Central memory CD4-positive, alpha-beta T cell (primary cell): ENCODE data around the gene IRF2BPL.

Experiments used
- DNase-seq: peaks from one replicate; pipeline ENCODE4 v3.0.0; 2022

The IRF2BPL gene

DNA sequence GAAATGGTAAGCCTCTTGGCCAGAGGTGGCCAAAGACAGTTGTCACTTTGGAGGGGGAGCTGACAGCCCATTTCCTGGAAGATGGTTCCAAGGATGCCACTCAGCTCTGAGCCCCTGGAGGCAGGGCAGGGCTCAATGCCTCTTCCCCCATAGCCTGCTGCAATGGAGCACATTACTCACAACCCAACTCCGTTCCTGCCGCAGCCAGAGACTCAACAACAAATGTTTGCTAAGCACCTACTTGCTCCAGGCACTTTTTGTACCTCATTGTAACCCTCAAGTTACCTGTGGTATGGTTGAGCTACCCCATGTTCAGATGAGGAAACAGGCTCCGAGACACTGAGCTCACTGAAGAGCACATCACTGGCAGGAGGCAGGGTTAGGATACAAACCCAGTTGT lies 19.5 kb downstream of the IRF2BPL start:
- no peak for DNase-seq

DNA sequence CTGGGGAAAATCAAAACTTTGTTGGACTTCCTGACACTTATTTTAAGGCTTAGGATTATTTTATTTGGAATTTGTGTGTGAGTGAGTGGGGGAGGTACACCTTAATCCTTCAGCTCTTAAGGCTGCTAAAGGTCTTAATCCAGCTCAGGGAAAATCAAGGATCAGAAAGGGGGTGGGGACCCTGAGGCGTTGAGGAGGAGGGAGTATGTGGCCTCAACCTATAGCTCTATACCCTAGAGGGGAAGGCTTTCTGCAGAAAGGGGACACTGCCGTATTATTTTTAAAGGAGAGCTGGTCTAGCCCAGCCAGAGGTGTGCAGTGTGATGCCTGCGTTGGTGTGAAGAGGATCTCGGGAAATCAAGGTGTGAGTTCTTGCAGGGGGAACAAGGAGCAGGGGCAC lies 20.0 kb downstream of the IRF2BPL start:
- DNase-seq, result no peak

- no peak for DNase-seq
These were observed 20.5 kb downstream of the IRF2BPL start for GRCh38 chr14:77007975-77008421.

DNA sequence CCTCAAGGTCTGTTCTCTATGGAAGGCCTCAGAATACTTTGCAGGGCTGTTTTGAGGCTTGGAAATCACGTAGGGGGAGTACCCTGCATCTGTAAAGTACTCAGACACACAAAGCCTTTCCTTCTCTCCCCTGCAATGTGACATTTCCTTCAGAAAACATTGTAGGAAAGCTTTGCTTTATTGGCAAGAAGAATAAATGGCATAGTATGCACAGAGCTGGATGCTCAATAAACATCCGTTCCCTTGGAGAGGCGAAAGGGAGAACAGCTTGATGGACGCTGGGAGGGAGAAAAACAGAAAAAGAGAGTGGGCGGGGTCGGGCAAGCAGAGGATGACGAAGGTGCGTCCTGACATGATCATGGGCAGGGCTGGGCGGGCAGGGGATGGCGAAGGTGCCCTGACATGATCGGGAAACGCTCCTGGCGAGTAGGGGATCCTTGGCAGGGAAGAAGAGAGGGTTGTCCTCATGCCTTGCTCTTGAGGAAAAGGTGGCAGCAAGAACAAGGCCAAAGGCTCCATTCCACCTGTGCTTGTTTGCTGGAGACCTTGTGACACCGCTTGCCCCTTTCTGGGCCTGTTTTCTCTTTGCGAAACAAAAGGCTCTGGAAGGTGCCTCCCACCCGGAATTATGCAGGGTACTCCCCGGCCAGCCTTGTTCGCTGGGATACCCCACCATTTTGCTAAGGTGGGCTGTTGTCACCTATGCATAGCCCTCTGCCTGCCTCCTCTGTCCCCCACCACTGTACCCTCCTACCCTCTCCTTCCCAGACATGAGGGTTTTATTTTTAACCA lies 21.1 kb downstream of the IRF2BPL start:
- no peak for DNase-seq

DNA sequence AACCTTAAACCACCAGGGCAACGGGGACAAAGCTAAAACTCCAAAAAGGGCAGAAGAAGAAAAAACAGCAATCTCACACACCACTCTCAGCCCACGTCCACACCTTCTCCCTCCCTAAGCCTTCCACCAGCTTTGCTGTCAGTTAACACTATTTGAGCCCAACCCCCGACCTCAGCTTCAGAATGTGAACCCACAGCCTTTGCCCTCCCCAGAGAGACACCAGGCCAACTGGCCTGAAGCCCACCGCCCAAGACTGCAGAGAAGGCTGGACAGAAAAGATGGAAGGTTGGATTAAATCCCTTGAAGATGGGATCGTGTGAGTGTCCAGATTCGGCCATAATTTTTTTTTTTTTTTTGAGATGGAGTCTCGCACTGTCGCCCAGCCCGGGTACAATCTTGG lies 22.4 kb downstream of the IRF2BPL start:
- DNase-seq, result no peak

DNA sequence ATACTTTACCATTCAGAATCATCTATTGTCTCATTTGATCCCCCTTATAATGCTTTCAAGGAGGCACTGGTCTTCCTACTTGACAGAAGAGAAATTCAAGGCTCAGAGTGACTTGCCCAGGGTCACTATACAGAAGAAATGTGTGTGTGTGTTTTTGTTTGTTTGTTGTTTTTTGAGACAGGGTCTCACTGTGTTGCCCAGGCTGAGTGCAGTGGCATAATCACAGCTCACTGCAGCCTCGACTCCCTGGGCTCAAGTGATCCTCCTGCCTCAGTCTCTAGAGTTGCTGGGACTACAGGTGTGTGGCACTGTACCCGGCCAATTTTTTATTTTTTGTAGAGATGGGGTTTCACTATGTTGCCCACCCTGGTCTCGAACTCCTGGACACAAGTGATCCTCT lies 22.9 kb downstream of the IRF2BPL start:
- no peak for DNase-seq

DNA sequence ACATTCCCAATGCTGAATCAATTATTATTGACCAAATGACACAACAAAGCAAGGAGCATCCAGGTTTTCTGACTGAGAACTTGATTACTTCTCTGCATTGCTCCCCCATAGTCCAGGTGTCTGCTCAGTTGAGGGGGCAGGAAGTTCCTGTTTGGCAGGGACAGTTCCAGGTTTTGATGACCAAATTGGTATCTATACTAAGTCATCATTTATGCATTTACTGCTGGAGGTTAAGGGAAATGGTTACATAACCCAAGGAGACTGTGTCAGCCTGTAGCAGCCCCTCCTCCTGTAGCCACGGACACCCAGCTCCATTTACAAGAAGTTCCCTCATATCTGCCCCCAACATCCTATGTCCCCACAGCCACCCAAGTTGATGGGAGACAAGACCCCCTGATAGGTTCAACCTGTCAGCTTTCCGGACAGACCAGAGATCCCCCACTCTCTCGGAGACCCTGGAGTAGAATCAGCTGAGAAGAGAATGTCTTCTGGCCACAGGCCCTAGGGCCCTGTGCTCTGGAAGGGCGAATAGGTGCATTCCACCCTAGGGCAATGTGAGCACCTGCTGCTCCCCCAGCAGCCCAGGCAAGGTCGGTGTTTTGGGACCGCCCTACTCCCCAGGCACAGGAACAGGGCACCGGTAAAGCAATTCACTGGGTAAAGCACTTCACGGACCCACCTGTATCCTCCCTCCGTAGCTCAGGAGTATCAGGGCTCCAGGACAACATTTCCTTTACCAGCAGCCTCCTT lies 23.6 kb downstream of the IRF2BPL start:
- DNase-seq, result no peak

DNA sequence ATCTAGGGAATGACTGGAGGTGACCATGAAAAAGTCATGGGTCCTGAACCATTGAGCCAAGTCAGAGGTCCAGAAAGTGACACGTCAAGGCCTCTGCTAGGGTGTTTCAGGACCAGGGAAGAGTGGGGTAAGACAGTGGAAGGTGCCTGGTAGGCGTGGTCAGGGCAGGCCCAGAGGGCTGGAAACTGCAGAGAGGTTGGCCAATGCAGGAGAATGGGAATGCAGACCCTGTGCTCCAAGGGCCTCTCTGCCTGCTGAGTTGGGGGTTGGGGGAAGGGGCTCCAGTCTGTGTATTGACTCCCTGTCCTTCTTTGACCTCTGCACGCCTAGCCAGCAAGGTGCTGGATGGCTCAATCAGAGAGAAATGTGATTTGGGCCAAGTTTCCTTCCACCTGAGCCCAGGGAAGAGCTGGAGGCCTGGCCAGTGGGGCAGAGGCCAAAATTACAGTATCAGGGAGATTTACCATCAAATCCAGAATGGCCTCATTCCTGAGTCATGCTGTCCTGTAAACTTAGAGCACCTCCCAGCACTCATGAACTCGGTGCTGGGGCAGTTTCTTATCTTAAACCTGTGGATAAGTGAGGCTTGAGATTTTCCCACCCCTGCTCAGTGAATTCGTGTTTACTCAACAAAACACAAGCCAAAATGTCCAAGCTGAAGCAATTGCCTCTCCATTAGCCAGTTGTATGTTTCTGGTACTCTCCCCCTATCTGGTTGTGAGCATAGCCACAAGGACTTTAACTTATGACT lies 24.4 kb downstream of the IRF2BPL start:
- no peak for DNase-seq

- DNase-seq, result no peak
These were observed 25.6 kb downstream of the IRF2BPL start for GRCh38 chr14:77002889-77003288.

- DNase-seq, result no peak
These were observed 26.2 kb downstream of the IRF2BPL start for GRCh38 chr14:77002335-77002734.

GRCh38 chr14:77000340-77001270 lies 27.9 kb downstream of the IRF2BPL start:
- DNase-seq, result no peak

- no peak for DNase-seq
These were observed 29.6 kb downstream of the IRF2BPL start for GRCh38 chr14:76998910-76999309.

GRCh38 chr14:76997257-76997970 lies 31.1 kb downstream of the IRF2BPL start:
- no peak for DNase-seq

GRCh38 chr14:76996563-76997146 lies 31.9 kb downstream of the IRF2BPL start:
- DNase-seq, result no peak

DNA sequence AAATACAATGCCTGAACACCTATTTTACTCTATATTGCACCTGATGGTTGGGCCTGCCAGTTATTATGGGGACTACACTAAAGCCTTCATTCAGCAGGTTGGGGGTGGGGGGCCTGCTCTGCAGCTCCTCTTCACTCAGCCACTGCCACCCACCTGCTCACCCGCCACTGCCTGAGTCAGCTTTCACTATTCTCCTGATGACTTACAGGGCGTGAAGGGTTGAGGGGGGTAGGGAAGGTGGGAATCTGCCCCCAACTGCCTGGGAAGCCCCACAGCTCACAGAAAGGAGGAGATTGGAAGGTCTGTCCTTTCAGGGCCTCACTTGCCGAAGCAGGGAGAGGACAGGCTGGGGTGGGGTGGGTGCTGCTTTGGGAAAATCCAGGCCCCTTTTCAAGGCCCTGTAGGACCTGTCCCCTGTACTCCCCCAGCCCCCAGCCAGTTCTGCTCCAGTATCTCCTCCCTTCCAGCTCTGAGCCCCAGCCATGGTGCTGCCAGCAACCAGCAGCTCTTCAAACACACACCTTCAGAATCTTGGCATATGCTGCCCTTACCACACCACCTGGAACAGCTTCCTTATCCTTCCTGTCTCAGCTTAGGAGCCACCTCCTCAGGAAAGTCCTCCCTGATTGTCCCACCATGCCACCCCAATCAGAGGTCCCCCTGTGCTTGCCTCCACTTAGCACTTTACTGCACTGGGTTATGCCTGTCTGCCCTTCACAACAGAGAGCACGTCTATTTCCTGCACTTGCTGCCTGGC lies 33.1 kb downstream of the IRF2BPL start:
- no peak for DNase-seq

DNA sequence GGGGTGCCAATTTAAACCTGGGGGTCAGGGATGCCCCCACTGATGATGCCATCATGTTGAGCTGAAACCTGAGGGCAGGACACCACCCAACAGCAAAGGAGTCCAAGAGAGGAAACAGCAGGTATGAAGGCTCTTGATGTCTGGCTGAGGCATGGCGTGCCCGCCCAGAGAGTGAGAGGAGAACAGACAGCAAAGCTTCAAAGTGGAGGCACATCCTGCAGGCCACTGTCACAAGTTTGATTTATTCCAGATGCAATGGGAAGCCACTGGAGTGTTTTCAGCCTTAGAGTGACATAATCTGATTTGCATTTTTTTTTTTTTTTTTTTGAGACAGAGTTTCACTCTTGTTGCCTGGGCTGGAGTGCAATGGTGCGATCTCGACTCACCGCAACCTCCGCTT lies 34.8 kb downstream of the IRF2BPL start:
- no peak for DNase-seq

DNA sequence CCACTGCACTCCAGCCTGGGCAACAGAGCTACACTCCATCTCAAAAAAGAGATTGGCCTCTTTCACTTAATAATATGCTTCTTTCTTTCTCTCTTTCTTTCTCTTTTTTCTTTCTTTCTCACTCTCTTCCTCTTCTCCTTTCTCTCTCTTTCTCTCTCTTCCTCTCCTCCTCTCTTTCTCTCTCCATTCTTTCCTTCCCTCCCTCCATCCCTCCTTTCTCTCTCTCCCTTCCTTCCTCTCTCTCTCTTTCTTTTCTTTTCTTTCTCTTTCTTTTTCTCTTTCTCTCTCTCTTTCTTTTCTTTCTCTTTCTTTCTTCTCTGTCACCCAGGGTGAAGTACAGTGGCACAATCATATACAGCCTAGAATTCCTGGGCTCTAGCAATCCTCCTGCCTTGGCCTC lies 38.4 kb downstream of the IRF2BPL start:
- no peak for DNase-seq

DNA sequence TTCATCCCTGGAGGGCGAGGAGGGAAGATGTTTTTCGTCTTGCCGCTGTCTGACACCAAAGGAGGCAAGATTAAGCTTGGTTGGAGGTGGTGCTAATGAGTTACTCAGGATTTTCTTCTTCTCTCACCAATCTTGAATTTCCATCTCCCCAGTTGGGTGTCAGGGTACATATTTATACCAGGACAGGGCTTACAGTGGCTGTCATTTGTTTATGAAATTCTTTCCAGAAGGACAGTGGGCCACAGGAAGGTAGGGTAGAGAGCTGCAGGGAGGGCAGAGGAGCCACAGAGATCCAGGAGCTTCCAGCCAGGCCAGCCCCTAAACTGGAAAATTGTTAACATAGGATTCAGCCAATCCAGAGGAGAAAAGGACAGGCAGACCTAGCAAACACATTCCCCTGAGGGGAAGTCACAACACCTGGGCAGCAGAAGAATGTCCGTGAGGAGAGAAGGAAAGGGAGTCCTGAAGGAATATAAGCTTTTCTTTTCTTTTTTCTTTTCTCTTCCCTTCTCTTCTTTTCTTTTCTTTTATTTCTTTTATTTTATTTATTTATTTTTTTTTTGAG lies 40.5 kb downstream of the IRF2BPL start:
- DNase-seq, result no peak

GRCh38 chr14:76986231-76986565 lies 42.3 kb downstream of the IRF2BPL start:
- DNase-seq, result no peak

DNA sequence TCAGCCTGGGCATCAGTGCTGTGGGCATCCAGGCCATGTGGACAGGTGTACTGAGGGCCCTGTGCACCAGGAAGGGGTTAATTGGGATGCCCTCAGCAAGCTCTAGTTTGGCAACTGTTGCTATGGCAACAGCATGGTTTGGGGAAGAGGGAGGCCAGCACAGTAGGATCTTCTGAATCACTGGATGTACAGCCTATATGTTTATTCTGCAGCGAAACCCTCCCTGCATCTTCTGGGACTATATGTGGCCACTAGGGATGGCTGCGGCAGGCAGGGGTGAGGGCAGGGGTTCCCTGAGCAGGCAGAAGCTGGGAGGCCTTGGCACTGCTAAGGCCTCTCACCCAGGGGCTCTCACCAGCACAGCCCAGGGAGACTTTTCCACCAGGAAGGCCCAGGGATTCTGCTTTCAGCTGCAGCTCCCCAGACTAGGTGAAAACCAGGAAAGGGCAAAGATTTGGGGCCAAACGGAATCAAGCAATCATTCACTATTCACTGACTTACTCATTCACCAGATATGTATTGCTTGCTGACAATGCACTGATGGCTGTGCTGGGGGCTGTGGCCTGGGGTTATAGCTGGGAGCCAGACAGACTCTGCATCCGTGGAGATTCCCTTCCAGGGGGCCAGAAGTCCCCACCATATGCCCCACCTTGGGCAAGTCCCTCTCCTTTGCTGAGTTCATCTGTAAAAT lies 42.8 kb downstream of the IRF2BPL start:
- no peak for DNase-seq
